ENCODE results near the gene MARCHF9.

DNA sequence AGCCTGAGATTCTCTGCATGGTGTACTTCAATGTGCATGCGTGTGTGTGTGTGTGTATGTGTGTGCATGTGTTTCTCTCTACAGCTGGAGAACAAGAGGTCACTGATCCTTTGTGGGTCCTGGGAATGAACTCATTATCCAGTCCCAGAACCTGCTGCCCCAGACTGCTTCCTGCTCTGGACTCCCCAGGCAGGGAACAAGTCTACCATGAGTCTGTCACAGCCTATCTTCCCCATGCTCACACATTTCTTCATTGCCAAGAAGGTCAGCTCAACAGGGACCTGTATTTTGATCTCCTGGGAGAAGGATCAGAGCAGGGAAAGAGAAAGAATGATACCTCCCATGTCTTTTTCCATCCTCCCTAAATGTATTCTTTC is 13.5 kb upstream of the MARCHF9 start:
- TF ChIP-seq, protein P1, sequence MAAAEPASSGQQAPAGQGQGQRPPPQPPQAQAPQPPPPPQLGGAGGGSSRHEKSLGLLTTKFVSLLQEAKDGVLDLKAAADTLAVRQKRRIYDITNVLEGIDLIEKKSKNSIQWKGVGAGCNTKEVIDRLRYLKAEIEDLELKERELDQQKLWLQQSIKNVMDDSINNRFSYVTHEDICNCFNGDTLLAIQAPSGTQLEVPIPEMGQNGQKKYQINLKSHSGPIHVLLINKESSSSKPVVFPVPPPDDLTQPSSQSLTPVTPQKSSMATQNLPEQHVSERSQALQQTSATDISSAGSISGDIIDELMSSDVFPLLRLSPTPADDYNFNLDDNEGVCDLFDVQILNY (CRISPR knock-in tag; IDR thresholded peaks at IDR 0.05) = no peak
- TF ChIP-seq, protein P2, sequence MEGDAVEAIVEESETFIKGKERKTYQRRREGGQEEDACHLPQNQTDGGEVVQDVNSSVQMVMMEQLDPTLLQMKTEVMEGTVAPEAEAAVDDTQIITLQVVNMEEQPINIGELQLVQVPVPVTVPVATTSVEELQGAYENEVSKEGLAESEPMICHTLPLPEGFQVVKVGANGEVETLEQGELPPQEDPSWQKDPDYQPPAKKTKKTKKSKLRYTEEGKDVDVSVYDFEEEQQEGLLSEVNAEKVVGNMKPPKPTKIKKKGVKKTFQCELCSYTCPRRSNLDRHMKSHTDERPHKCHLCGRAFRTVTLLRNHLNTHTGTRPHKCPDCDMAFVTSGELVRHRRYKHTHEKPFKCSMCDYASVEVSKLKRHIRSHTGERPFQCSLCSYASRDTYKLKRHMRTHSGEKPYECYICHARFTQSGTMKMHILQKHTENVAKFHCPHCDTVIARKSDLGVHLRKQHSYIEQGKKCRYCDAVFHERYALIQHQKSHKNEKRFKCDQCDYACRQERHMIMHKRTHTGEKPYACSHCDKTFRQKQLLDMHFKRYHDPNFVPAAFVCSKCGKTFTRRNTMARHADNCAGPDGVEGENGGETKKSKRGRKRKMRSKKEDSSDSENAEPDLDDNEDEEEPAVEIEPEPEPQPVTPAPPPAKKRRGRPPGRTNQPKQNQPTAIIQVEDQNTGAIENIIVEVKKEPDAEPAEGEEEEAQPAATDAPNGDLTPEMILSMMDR (IDR thresholded peaks at IDR 0.05) = no peak
- TF ChIP-seq CBFB (CRISPR knock-in tag; IDR thresholded peaks at IDR 0.05; ENCODE audit: low read depth) = no peak
- TF ChIP-seq NFYB (CRISPR knock-in tag; conservative IDR thresholded peaks at IDR 0.05; ENCODE audit: low read depth) = no peak
- TF ChIP-seq, protein P3, sequence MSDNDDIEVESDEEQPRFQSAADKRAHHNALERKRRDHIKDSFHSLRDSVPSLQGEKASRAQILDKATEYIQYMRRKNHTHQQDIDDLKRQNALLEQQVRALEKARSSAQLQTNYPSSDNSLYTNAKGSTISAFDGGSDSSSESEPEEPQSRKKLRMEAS (CRISPR knock-in tag; IDR thresholded peaks at IDR 0.05) = no peak
- no peak for TF ChIP-seq PREB (CRISPR knock-in tag; IDR thresholded peaks at IDR 0.05; ENCODE audit: borderline replicate concordance)
